ENCODE data around the gene FBXO2. TPM values are rescaled to one million over a fixed set of nuclear protein-coding genes. Genes with fewer than 3 reads are reported as not detected.
"Not testable (repeated sequence)": the region's sequence is repeated elsewhere in the genome, so short reads cannot be mapped to it uniquely, and the experiment has no call there.

Gene FBXO2
- polyA plus RNA-seq, 4 donors = 5.7 to 128 (median 45.3) TPM

- DNase-seq = no peak
- 46 to 65% (median 63%) methylated on average over 6 of the region's 6 CpGs for WGBS, 3 donors
- Histone ChIP-seq H3K4me3 (ENCODE audit: low read depth in 1 of 3, low read length in 3 of 3) (no peak overlapping the region), H3K9me3 (ENCODE audit: control insufficient read depth in 2 of 2, insufficient read depth in 1 of 2, low read depth in 1 of 2, low read length in 1 of 2) (no peaks in the 10 kb centered on the region), H3K36me3 (ENCODE audit: control insufficient read depth in 3 of 3, insufficient read depth in 2 of 3, low read depth in 1 of 3, low read length in 3 of 3) (peaks cover 0 to 39% (median 0%) of the 10 kb centered on the region in 3 donors), H3K4me1 (ENCODE audit: control insufficient read depth in 3 of 3, insufficient read depth in 2 of 3, low read depth in 1 of 3, low read length in 2 of 3) (peaks cover 0 to 40% (median 0%) of the 10 kb centered on the region in 3 donors), H3K27me3 (ENCODE audit: control insufficient read depth in 3 of 3, insufficient read depth in 3 of 3, low read length in 3 of 3) (peaks cover 0 to 18% (median 0%) of the 10 kb centered on the region in 3 donors), H3K27ac (ENCODE audit: low read depth in 1 of 3, low read length in 2 of 3) (no peak overlapping the region)
- no peak for FAIRE-seq
Measured at GRCh38 chr1:11648039-11648438, 6.2 kb downstream of the FBXO2 start.

GRCh38 chr1:11647333-11647732 lies 6.9 kb downstream of the FBXO2 start:
- Histone ChIP-seq H3K4me1 (ENCODE audit: control insufficient read depth in 3 of 3, insufficient read depth in 2 of 3, low read depth in 1 of 3, low read length in 2 of 3) (peaks cover 0 to 33% (median 0%) of the 10 kb centered on the region in 3 donors), H3K27ac (ENCODE audit: low read depth in 1 of 3, low read length in 2 of 3) (no peak overlapping the region), H3K36me3 (ENCODE audit: control insufficient read depth in 3 of 3, insufficient read depth in 2 of 3, low read depth in 1 of 3, low read length in 3 of 3) (peaks cover 0 to 35% (median 0%) of the 10 kb centered on the region in 3 donors), H3K9me3 (ENCODE audit: control insufficient read depth in 2 of 2, insufficient read depth in 1 of 2, low read depth in 1 of 2, low read length in 1 of 2) (no peaks in the 10 kb centered on the region), H3K27me3 (ENCODE audit: control insufficient read depth in 3 of 3, insufficient read depth in 3 of 3, low read length in 3 of 3) (peaks cover 0 to 18% (median 0%) of the 10 kb centered on the region in 3 donors), H3K4me3 (ENCODE audit: low read depth in 1 of 3, low read length in 3 of 3) (no peak overlapping the region)
- DNase-seq = no peak
- no peak for FAIRE-seq
- WGBS, 3 donors = 80 to 86% (median 85%) methylated on average over 7 of the region's 7 CpGs

- Histone ChIP-seq H3K27me3 (ENCODE audit: control insufficient read depth in 3 of 3, insufficient read depth in 3 of 3, low read length in 3 of 3) (peaks cover 0 to 18% (median 0%) of the 10 kb centered on the region in 3 donors), H3K4me1 (ENCODE audit: control insufficient read depth in 3 of 3, insufficient read depth in 2 of 3, low read depth in 1 of 3, low read length in 2 of 3) (peaks cover 0 to 28% (median 0%) of the 10 kb centered on the region in 3 donors), H3K36me3 (ENCODE audit: control insufficient read depth in 3 of 3, insufficient read depth in 2 of 3, low read depth in 1 of 3, low read length in 3 of 3) (peaks cover 0 to 35% (median 0%) of the 10 kb centered on the region in 3 donors), H3K27ac (ENCODE audit: low read depth in 1 of 3, low read length in 2 of 3) (no peak overlapping the region), H3K4me3 (ENCODE audit: low read depth in 1 of 3, low read length in 3 of 3) (no peak overlapping the region), H3K9me3 (ENCODE audit: control insufficient read depth in 2 of 2, insufficient read depth in 1 of 2, low read depth in 1 of 2, low read length in 1 of 2) (no peaks in the 10 kb centered on the region)
- WGBS, 3 donors = 83 to 89% (median 83%) methylated on average over 9 of the region's 9 CpGs
- DNase-seq = no peak
- FAIRE-seq = no peak
Measured at GRCh38 chr1:11646317-11646716, 7.9 kb downstream of the FBXO2 start.

- WGBS, 3 donors = 23 to 33% (median 26%) methylated on average over 8 of the region's 8 CpGs
- DNase-seq (peak; percentile 80 to 81), FAIRE-seq (no peak)
- peaks cover 0 to 23% (median 0%) of the 10 kb centered on the region in 3 donors for H3K4me1 ChIP-seq (ENCODE audit: control insufficient read depth in 3 of 3, insufficient read depth in 2 of 3, low read depth in 1 of 3, low read length in 2 of 3)
- peaks cover 0 to 35% (median 0%) of the 10 kb centered on the region in 3 donors for H3K36me3 ChIP-seq (ENCODE audit: control insufficient read depth in 3 of 3, insufficient read depth in 2 of 3, low read depth in 1 of 3, low read length in 3 of 3)
- H3K4me3 ChIP-seq (ENCODE audit: low read depth in 1 of 3, low read length in 3 of 3) = no peak overlapping the region
- H3K27me3 ChIP-seq (ENCODE audit: control insufficient read depth in 3 of 3, insufficient read depth in 3 of 3, low read length in 3 of 3) = peaks cover 0 to 16% (median 0%) of the 10 kb centered on the region in 3 donors
- no peak overlapping the region for H3K27ac ChIP-seq (ENCODE audit: low read depth in 1 of 3, low read length in 2 of 3)
- no peaks in the 10 kb centered on the region for H3K9me3 ChIP-seq (ENCODE audit: control insufficient read depth in 2 of 2, insufficient read depth in 1 of 2, low read depth in 1 of 2, low read length in 1 of 2)
Measured at GRCh38 chr1:11645670-11646265, 8.5 kb downstream of the FBXO2 start.

- no peak for FAIRE-seq
- WGBS, 3 donors = 88 to 94% (median 93%) methylated on average over 5 of the region's 5 CpGs
- no peak for DNase-seq
- Histone ChIP-seq H3K27ac (ENCODE audit: low read depth in 1 of 3, low read length in 2 of 3) (no peak overlapping the region), H3K36me3 (ENCODE audit: control insufficient read depth in 3 of 3, insufficient read depth in 2 of 3, low read depth in 1 of 3, low read length in 3 of 3) (peaks cover 0 to 34% (median 0%) of the 10 kb centered on the region in 3 donors), H3K9me3 (ENCODE audit: control insufficient read depth in 2 of 2, insufficient read depth in 1 of 2, low read depth in 1 of 2, low read length in 1 of 2) (no peaks in the 10 kb centered on the region), H3K27me3 (ENCODE audit: control insufficient read depth in 3 of 3, insufficient read depth in 3 of 3, low read length in 3 of 3) (peaks cover 0 to 14% (median 0%) of the 10 kb centered on the region in 3 donors), H3K4me1 (ENCODE audit: control insufficient read depth in 3 of 3, insufficient read depth in 2 of 3, low read depth in 1 of 3, low read length in 2 of 3) (peaks cover 0 to 20% (median 0%) of the 10 kb centered on the region in 3 donors), H3K4me3 (ENCODE audit: low read depth in 1 of 3, low read length in 3 of 3) (no peak overlapping the region)
Measured at GRCh38 chr1:11645270-11645669, 9.0 kb downstream of the FBXO2 start.

- no peak for FAIRE-seq
Measured at GRCh38 chr1:11643782-11644181, 10.4 kb downstream of the FBXO2 start.

GRCh38 chr1:11642418-11643017 lies 11.7 kb downstream of the FBXO2 start:
- not testable (repeated sequence) for FAIRE-seq; H3K9me3 ChIP-seq (ENCODE audit: control insufficient read depth in 2 of 2, insufficient read depth in 1 of 2, low read depth in 1 of 2, low read length in 1 of 2); H3K4me1 ChIP-seq (ENCODE audit: control insufficient read depth in 3 of 3, insufficient read depth in 2 of 3, low read depth in 1 of 3, low read length in 2 of 3); H3K27me3 ChIP-seq (ENCODE audit: control insufficient read depth in 3 of 3, insufficient read depth in 3 of 3, low read length in 3 of 3); H3K27ac ChIP-seq (ENCODE audit: low read depth in 1 of 3, low read length in 2 of 3); H3K4me3 ChIP-seq (ENCODE audit: low read depth in 1 of 3, low read length in 3 of 3)
- DNase-seq = peak; percentile 63 to 71
- 48 to 56% (median 49%) methylated on average over 16 to 18 of the region's 18 CpGs for WGBS, 3 donors
- peaks cover 0 to 16% (median 0%) of the 10 kb centered on the region in 3 donors for H3K36me3 ChIP-seq (ENCODE audit: control insufficient read depth in 3 of 3, insufficient read depth in 2 of 3, low read depth in 1 of 3, low read length in 3 of 3)

More at GRCh38 chr1:11643782-11644181, 10.4 kb downstream of the FBXO2 start:
- peaks cover 0 to 3% (median 3%) of the 10 kb centered on the region in 3 donors for H3K27me3 ChIP-seq (ENCODE audit: control insufficient read depth in 3 of 3, insufficient read depth in 3 of 3, low read length in 3 of 3)
- peaks cover 0 to 24% (median 0%) of the 10 kb centered on the region in 3 donors for H3K36me3 ChIP-seq (ENCODE audit: control insufficient read depth in 3 of 3, insufficient read depth in 2 of 3, low read depth in 1 of 3, low read length in 3 of 3)
- H3K4me1 ChIP-seq (ENCODE audit: control insufficient read depth in 3 of 3, insufficient read depth in 2 of 3, low read depth in 1 of 3, low read length in 2 of 3) = peaks cover 0 to 8% (median 0%) of the 10 kb centered on the region in 3 donors
- H3K9me3 ChIP-seq (ENCODE audit: control insufficient read depth in 2 of 2, insufficient read depth in 1 of 2, low read depth in 1 of 2, low read length in 1 of 2) = no peaks in the 10 kb centered on the region
- DNase-seq = no peak
- H3K4me3 ChIP-seq (ENCODE audit: low read depth in 1 of 3, low read length in 3 of 3) = no peak overlapping the region
- 37 to 64% (median 44%) methylated on average over 5 of the region's 5 CpGs for WGBS, 3 donors
- H3K27ac ChIP-seq (ENCODE audit: low read depth in 1 of 3, low read length in 2 of 3) = no peak overlapping the region

- no peak overlapping the region for H3K4me3 ChIP-seq (ENCODE audit: low read depth in 1 of 3, low read length in 3 of 3)
- H3K4me1 ChIP-seq (ENCODE audit: control insufficient read depth in 3 of 3, insufficient read depth in 2 of 3, low read depth in 1 of 3, low read length in 2 of 3) = no peaks in the 10 kb centered on the region
- no peak for FAIRE-seq
- peaks cover 0 to 9% (median 0%) of the 10 kb centered on the region in 3 donors for H3K36me3 ChIP-seq (ENCODE audit: control insufficient read depth in 3 of 3, insufficient read depth in 2 of 3, low read depth in 1 of 3, low read length in 3 of 3)
- H3K27me3 ChIP-seq (ENCODE audit: control insufficient read depth in 3 of 3, insufficient read depth in 3 of 3, low read length in 3 of 3) = peaks cover 0 to 3% (median 3%) of the 10 kb centered on the region in 3 donors
- 35 to 54% (median 39%) methylated on average over 4 to 5 of the region's 5 CpGs for WGBS, 3 donors
- H3K27ac ChIP-seq (ENCODE audit: low read depth in 1 of 3, low read length in 2 of 3) = no peak overlapping the region
- DNase-seq = no peak
- no peaks in the 10 kb centered on the region for H3K9me3 ChIP-seq (ENCODE audit: control insufficient read depth in 2 of 2, insufficient read depth in 1 of 2, low read depth in 1 of 2, low read length in 1 of 2)
Measured at GRCh38 chr1:11641776-11642305, 12.4 kb downstream of the FBXO2 start.

Measured in small intestine (tissue), 7 donors.